ENCODE results near the gene MSI2.

GRCh38 chr17:57206928-57207327 is 49.4 kb upstream of the MSI2 start:
- TF ChIP-seq POLR2A (IDR thresholded peaks at IDR 0.05): no peak
- TF ChIP-seq CTCF (IDR thresholded peaks at IDR 0.05): no peak

Data from right lobe of liver (tissue), 4 donors.